Hepatocyte (in vitro differentiated cells): ENCODE data around the gene SNAPIN. TPM values are rescaled to one million over a fixed set of nuclear protein-coding genes. Genes with fewer than 3 reads are reported as not detected.

Source experiments
- DNase-seq: peaks from one replicate; pipeline ENCODE4 v3.0.0-alpha.2; 2016; ENCODE audit warnings: low spot score
- H2AFZ ChIP-seq: fragments of 200-600 bp; sonication (generic); 2 replicates; pipeline ENCODE4 v1.6.0; 2016; ENCODE audit warnings: antibody characterized with exemption, mild to moderate bottlenecking
- H3K27ac ChIP-seq: fragments of 200-600 bp; sonication (generic); 2 replicates; pipeline ENCODE4 v1.5.1; 2016; ENCODE audit warnings: mild to moderate bottlenecking
- H3K27me3 ChIP-seq: fragments of 200-600 bp; sonication (generic); 2 replicates; pipeline ENCODE4 v1.6.1; 2016
- H3K36me3 ChIP-seq: fragments of 200-600 bp; sonication (generic); replicated peaks from 2 replicates; pipeline ENCODE4 v1.5.1; 2016; ENCODE audit warnings: low read depth; ENCODE audit not compliant: insufficient read depth
- H3K4me1 ChIP-seq: fragments of 200-600 bp; sonication (generic); 2 replicates; pipeline ENCODE4 v1.5.1; 2016; ENCODE audit warnings: mild to moderate bottlenecking, moderate library complexity; ENCODE audit not compliant: insufficient read depth
- H3K4me2 ChIP-seq: fragments of 200-600 bp; sonication (generic); 2 replicates; pipeline ENCODE4 v1.6.0; 2016
- H3K4me3 ChIP-seq: fragments of 200-600 bp; sonication (generic); 2 replicates; pipeline ENCODE4 v1.5.1; 2016; ENCODE audit warnings: mild to moderate bottlenecking
- H3K79me2 ChIP-seq: fragments of 200-600 bp; sonication (generic); 2 replicates; pipeline ENCODE4 v1.6.0; 2017; ENCODE audit warnings: mild to moderate bottlenecking
- H3K9me2 ChIP-seq: fragments of 200-600 bp; sonication (generic); replicated peaks from 2 replicates; pipeline ENCODE4 v1.6.0; 2017; ENCODE audit warnings: mild to moderate bottlenecking; ENCODE audit not compliant: insufficient read depth
- H3K9me3 ChIP-seq: fragments of 200-600 bp; sonication (generic); 2 replicates; pipeline ENCODE4 v1.5.1; 2016; ENCODE audit warnings: low read depth, mild to moderate bottlenecking
- H4K20me1 ChIP-seq: fragments of 200-600 bp; sonication (generic); 2 replicates; pipeline ENCODE4 v1.6.0; 2016; ENCODE audit warnings: mild to moderate bottlenecking; ENCODE audit not compliant: insufficient read depth, poor library complexity, severe bottlenecking
- EZH2 ChIP-seq: fragments of 200-600 bp; sonication (generic); IDR thresholded peaks from 2 replicates; pipeline ENCODE4 v1.6.1; 2016; ENCODE audit warnings: antibody characterized with exemption, mild to moderate bottlenecking, borderline replicate concordance
- EZH2phosphoT487 ChIP-seq: fragments of 200-600 bp; sonication (generic); IDR thresholded peaks from one replicate; pipeline ENCODE4 v1.6.1; 2018; ENCODE audit warnings: antibody characterized with exemption, mild to moderate bottlenecking, low read depth, moderate library complexity; ENCODE audit not compliant: unreplicated experiment, severe bottlenecking
- WGBS: methylation state at CpG from one replicate; pipeline ENCODE4 v1.1.6; 2016; ENCODE audit warnings: low lambda C conversion rate; ENCODE audit errors: missing lambda C conversion rate; 5-methylcytosine and 5-hydroxymethylcytosine counted together
- polyA plus RNA-seq: library from polyadenylated mRNA; unstranded; fragments of >200 nt; fragmentation: Nextera tagmentation; extraction: Ambion mirVana; gene quantifications from 2 replicates; pipeline ENCODE4 v1.2.1, GENCODE V29; 2016
- total RNA-seq: library from RNA; depleted of rRNA; stranded (reverse); fragments of >200 nt; gene quantifications from 2 replicates; pipeline ENCODE4 v1.2.3, GENCODE V29; 2014
- TF ChIP-seq, protein P1 (sequence below): fragments of 200-600 bp; sonication (generic); IDR thresholded peaks from 2 replicates; pipeline ENCODE4 v1.5.1; 2016; ENCODE audit warnings: antibody characterized with exemption, mild to moderate bottlenecking; ENCODE audit not compliant: poor library complexity

Gene SNAPIN
- total and polyA plus RNA-seq, 2 experiments from 2014 or later: 41.4 to 63.2 TPM

DNA sequence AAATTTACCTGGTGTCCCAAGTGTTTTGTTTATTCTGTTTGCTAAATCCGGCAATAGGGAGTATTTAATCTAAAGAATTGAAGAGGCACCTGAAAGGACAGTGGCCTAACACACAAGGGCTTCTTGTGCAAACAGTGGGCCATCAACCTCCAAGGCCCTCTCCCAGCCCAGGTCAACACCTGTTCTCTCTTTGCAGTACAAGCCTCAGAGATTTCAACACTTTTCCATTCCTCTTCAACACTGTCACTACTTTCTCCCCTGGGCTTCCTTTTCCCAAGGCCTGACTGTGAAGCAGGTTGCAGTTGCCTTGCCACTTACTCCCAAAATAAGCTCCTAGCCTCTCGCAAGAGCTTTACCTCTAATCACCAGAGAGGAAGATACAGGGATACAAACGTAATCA, 3.2 kb upstream of the SNAPIN start:
- peak; percentile 12 for DNase-seq
- H3K9me3 ChIP-seq: no peaks in the 10 kb centered on the region
- no peaks in the 10 kb centered on the region for H3K36me3 ChIP-seq
- no peaks in the 10 kb centered on the region for H4K20me1 ChIP-seq
- TF ChIP-seq, protein P1, sequence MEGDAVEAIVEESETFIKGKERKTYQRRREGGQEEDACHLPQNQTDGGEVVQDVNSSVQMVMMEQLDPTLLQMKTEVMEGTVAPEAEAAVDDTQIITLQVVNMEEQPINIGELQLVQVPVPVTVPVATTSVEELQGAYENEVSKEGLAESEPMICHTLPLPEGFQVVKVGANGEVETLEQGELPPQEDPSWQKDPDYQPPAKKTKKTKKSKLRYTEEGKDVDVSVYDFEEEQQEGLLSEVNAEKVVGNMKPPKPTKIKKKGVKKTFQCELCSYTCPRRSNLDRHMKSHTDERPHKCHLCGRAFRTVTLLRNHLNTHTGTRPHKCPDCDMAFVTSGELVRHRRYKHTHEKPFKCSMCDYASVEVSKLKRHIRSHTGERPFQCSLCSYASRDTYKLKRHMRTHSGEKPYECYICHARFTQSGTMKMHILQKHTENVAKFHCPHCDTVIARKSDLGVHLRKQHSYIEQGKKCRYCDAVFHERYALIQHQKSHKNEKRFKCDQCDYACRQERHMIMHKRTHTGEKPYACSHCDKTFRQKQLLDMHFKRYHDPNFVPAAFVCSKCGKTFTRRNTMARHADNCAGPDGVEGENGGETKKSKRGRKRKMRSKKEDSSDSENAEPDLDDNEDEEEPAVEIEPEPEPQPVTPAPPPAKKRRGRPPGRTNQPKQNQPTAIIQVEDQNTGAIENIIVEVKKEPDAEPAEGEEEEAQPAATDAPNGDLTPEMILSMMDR: no peak
- TF ChIP-seq EZH2 (no peak), EZH2phosphoT487 (no peak)
- peaks cover 5% of the 10 kb centered on the region for H3K4me1 ChIP-seq
- H2AFZ ChIP-seq: no peak overlapping the region
- peaks cover 14% of the 10 kb centered on the region for H3K79me2 ChIP-seq
- no peak overlapping the region for H3K27ac ChIP-seq
- H3K27me3 ChIP-seq: no peaks in the 10 kb centered on the region
- H3K4me2 ChIP-seq: no peak overlapping the region
- H3K4me3 ChIP-seq: no peak overlapping the region
- 76% methylated on average over 3 of the region's 3 CpGs for WGBS
- no peaks in the 10 kb centered on the region for H3K9me2 ChIP-seq

DNA sequence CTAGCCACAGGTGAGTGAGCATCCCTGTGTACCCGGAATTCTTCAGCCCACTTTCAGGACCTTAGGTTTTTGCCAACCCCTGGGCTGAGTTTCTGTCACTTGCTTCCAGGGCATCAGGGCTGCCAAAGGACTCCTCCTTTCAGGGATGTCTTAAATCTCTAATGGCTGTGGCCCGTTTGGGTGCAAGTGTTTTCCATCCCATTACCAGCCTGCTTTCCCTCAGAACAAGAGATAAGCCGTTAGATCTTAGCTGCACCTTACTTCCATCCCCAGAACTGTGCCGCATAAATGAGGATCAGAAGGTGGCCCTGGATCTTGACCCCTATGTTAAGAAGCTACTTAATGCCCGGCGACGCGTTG, 652 bp downstream of the SNAPIN start:
- no peaks in the 10 kb centered on the region for H3K27me3 ChIP-seq
- peak overlapping the region; percentile 82 for H2AFZ ChIP-seq
- H3K9me2 ChIP-seq: no peaks in the 10 kb centered on the region
- peak overlapping the region; percentile 85 for H3K4me3 ChIP-seq
- no peak for DNase-seq
- peak overlapping the region; percentile 91 for H3K4me2 ChIP-seq
- no peak for TF ChIP-seq EZH2phosphoT487
- TF ChIP-seq EZH2: no peak
- TF ChIP-seq, protein P1: no peak
- 47% methylated on average over 8 of the region's 8 CpGs for WGBS
- H3K27ac ChIP-seq: peak overlapping the region; percentile 89
- no peaks in the 10 kb centered on the region for H3K36me3 ChIP-seq
- H4K20me1 ChIP-seq: no peaks in the 10 kb centered on the region
- peaks cover 5% of the 10 kb centered on the region for H3K4me1 ChIP-seq
- peaks cover 17% of the 10 kb centered on the region for H3K79me2 ChIP-seq
- no peaks in the 10 kb centered on the region for H3K9me3 ChIP-seq

DNA sequence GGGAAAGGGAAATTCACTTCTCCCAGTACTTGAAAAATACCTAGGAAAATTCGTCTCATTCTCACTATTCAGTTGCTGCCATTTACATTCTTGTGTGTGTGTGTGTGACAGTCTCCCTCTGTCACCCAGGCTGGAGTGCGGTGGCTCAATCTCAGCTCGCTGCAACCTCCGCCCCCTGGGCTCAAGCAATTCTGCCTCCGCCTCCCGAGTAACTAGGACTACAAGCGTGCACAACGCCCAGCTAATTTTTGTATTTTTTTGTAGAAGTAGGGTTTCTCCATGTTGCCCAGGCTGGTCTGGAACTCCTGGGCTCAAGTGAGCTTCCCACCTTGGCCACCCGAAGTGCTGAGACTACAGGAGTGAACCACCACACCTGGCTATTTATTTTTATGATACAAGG, 1.2 kb downstream of the SNAPIN start:
- WGBS: 77% methylated on average over 9 of the region's 9 CpGs
- Histone ChIP-seq H3K79me2 (peaks cover 17% of the 10 kb centered on the region), H3K27ac (peak overlapping the region; percentile 89), H3K4me1 (peaks cover 5% of the 10 kb centered on the region), H3K9me2 (no peaks in the 10 kb centered on the region), H3K36me3 (no peaks in the 10 kb centered on the region), H3K4me2 (peak overlapping the region; percentile 91), H4K20me1 (no peaks in the 10 kb centered on the region), H3K9me3 (no peaks in the 10 kb centered on the region), H3K27me3 (no peaks in the 10 kb centered on the region), H3K4me3 (peak overlapping the region; percentile 85), H2AFZ (no peak overlapping the region)
- DNase-seq: no peak
- TF ChIP-seq EZH2phosphoT487: no peak
- no peak for TF ChIP-seq EZH2
- TF ChIP-seq, protein P1: no peak

DNA sequence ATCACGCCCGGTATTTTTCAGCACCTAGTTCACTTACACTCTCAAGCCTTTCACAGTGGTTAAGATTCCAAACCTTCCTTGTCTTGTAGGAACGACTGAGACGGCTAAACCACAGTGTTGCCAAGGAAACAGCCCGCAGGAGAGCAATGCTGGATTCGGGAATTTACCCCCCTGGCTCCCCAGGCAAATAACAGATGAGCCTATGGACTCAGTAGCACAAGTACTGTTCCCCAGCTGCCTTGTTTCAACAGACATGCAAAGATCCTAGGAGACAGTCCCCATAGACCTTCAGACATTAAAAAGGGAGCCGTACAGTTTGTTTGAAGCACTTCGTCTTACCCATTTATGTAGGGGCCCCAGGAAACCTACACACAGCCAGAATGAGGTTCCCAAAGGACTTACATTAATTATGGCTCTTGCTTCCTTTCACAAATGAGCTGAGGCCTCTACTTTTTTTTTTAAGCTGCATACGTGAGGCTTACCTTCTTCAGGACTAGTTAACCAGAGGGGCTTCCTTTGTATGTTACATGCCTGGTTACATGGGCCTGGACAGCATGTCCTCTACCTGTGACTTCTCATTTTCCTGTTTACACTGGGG, 2.7 kb downstream of the SNAPIN start:
- H3K36me3 ChIP-seq: no peaks in the 10 kb centered on the region

More for the DNA sequence above, 2.7 kb downstream of the SNAPIN start:
- H4K20me1 ChIP-seq: no peaks in the 10 kb centered on the region
- no peak overlapping the region for H3K4me3 ChIP-seq
- no peaks in the 10 kb centered on the region for H3K9me3 ChIP-seq
- H3K27me3 ChIP-seq: no peaks in the 10 kb centered on the region
- H3K79me2 ChIP-seq: peaks cover 17% of the 10 kb centered on the region
- 81% methylated on average over 9 of the region's 9 CpGs for WGBS
- DNase-seq: no peak
- no peak overlapping the region for H3K27ac ChIP-seq
- TF ChIP-seq EZH2 (no peak), EZH2phosphoT487 (no peak)
- TF ChIP-seq, protein P1: no peak
- H2AFZ ChIP-seq: no peak overlapping the region
- H3K9me2 ChIP-seq: no peaks in the 10 kb centered on the region
- H3K4me2 ChIP-seq: no peak overlapping the region
- H3K4me1 ChIP-seq: peaks cover 5% of the 10 kb centered on the region
